Stimulated activated CD4-positive, alpha-beta T cell treated with anti-CD3 and anti-CD28 coated beads, Interleukin-12 subunit alpha, Interleukin-12 subunit beta, amount 100 ng/mL, for 24 hours (primary cell): ENCODE measurements around the gene NEK8.
"Not testable (repeated sequence)": the region's sequence is repeated elsewhere in the genome, so short reads cannot be mapped to it uniquely, and the experiment has no call there.

Experiments
- DNase-seq, 2 experiments: peaks; one replicate each; pipeline ENCODE4 v3.0.0-alpha.2; 2020; ENCODE audit warnings: low read depth in 2 of 2

The NEK8 gene

GRCh38 chr17:28763804-28764266 lies 35.2 kb downstream of the NEK8 start:
- DNase-seq = peak; percentile 45 to 81

- DNase-seq = no peak
These were observed 36.5 kb downstream of the NEK8 start for GRCh38 chr17:28765038-28765437.

GRCh38 chr17:28773736-28774135 lies 45.1 kb downstream of the NEK8 start:
- no peak for DNase-seq

GRCh38 chr17:28774206-28774605 lies 45.6 kb downstream of the NEK8 start:
- DNase-seq = no peak

GRCh38 chr17:28777178-28777577 lies 48.6 kb downstream of the NEK8 start:
- no peak for DNase-seq

- not testable (repeated sequence) for DNase-seq
These were observed 51.0 kb downstream of the NEK8 start for GRCh38 chr17:28779601-28780000.

- no peak for DNase-seq
These were observed 54.6 kb downstream of the NEK8 start for GRCh38 chr17:28783161-28783560.

- DNase-seq = no peak
These were observed 59.5 kb downstream of the NEK8 start for GRCh38 chr17:28788100-28788499.
